IPS DF 6.9 (cell line): ENCODE data around the gene CNBD2.
"Not testable (repeated sequence)": the region's sequence is repeated elsewhere in the genome, so short reads cannot be mapped to it uniquely, and the experiment has no call there.

ENCODE experiments used
- DNase-seq: peaks from one replicate; pipeline ENCODE4 v3.0.0-alpha.2; 2013; ENCODE audit warnings: low read depth, low spot score
- H3K27ac ChIP-seq: one replicate; pipeline ENCODE4 v1.5.1; 2013; ENCODE audit warnings: low read length, control low read depth
- H3K27me3 ChIP-seq: 2 replicates; pipeline ENCODE4 v1.6.1; 2013; ENCODE audit warnings: mild to moderate bottlenecking, low read length; ENCODE audit not compliant: control insufficient read depth, insufficient read depth
- H3K36me3 ChIP-seq: 2 replicates; pipeline ENCODE4 v1.6.1; 2013; ENCODE audit warnings: low read length; ENCODE audit not compliant: control insufficient read depth, insufficient read depth
- H3K4me1 ChIP-seq: 2 replicates; pipeline ENCODE4 v1.6.1; 2013; ENCODE audit warnings: low read length; ENCODE audit not compliant: control insufficient read depth, insufficient read depth
- H3K4me3 ChIP-seq: 2 replicates; pipeline ENCODE4 v1.5.1; 2013; ENCODE audit warnings: mild to moderate bottlenecking, low read length
- H3K9me3 ChIP-seq: 2 replicates; pipeline ENCODE4 v1.6.1; 2013; ENCODE audit warnings: low read length, inconsistent platforms; ENCODE audit not compliant: control insufficient read depth, insufficient read depth
- WGBS: extraction: QIAGEN DNeasy Blood & Tissue Kit; methylation state at CpG from one replicate; pipeline ENCODE4 v1.1.7; 2013; ENCODE audit warnings: mixed read lengths, missing lambda C conversion rate; ENCODE audit not compliant: insufficient read length, insufficient coverage; 5-methylcytosine and 5-hydroxymethylcytosine counted together

The CNBD2 gene

GRCh38 chr20:36074983-36075382 is 106.6 kb downstream of the CNBD2 start:
- no peaks in the 10 kb centered on the region for H3K9me3 ChIP-seq
- WGBS, result no CpG with 5 or more reads among the region's 2 CpGs
- H3K4me1 ChIP-seq, result 0 out of 2 replicates have a peak, but pooled peaks cover 2% of the 10 kb centered on the region
- H3K4me3 ChIP-seq, result no peak overlapping the region
- no peak overlapping the region for H3K27ac ChIP-seq
- no peaks in the 10 kb centered on the region for H3K27me3 ChIP-seq
- H3K36me3 ChIP-seq, result no peaks in the 10 kb centered on the region
- no peak for DNase-seq

DNA sequence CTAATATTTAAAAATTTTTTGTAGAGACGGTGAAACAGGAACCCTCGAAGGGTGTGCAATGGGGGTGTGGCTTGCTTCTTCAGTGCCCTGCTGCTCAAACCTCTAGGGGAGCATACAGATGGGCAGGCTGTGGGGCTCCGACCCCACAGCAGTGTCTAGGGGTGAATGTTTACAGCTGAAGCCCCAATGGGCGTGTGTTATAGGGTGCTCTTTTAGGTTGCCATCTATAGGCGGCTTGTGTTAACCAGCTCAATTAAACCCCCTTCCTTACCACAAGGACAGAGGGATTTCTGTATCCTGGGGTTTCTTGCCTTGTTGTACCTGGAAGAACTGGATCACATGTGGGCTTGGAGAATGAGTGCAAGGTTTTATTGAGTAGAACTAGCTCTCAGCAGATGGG is 109.4 kb downstream of the CNBD2 start:
- H3K27me3 ChIP-seq, H3K4me1 ChIP-seq, H3K36me3 ChIP-seq, H3K27ac ChIP-seq, DNase-seq, H3K9me3 ChIP-seq, H3K4me3 ChIP-seq: not testable (repeated sequence)
- WGBS, result no CpG with 5 or more reads among the region's 5 CpGs

DNA sequence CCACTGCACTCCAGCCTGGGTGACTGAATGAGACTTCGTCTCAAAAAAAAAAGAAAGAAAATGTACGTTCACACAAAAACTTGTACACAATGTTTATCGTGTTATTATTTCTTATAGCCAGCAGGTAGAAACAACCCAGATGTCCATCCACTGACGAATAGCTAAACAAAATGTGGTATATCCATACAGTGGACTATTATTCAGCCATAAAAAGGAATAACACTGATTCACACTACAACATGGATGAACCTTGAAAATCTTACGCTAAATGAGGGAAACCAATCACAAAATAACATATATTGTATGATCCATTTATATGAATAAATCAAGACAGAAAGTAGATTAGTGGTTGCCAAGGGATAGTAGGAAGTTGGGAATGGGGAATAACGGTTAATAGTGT is 111.1 kb downstream of the CNBD2 start:
- Histone ChIP-seq H3K4me3 (no peak overlapping the region), H3K27ac (no peak overlapping the region), H3K4me1 (no peaks in the 10 kb centered on the region), H3K36me3 (no peaks in the 10 kb centered on the region), H3K27me3 (no peaks in the 10 kb centered on the region), H3K9me3 (no peaks in the 10 kb centered on the region)
- WGBS, result no CpG with 5 or more reads among the region's 6 CpGs
- DNase-seq, result no peak

GRCh38 chr20:36079984-36080383 is 111.6 kb downstream of the CNBD2 start:
- not testable (repeated sequence) for H3K27ac ChIP-seq, H3K4me1 ChIP-seq, DNase-seq, H3K36me3 ChIP-seq, H3K27me3 ChIP-seq, H3K4me3 ChIP-seq, H3K9me3 ChIP-seq
- WGBS, result no CpG with 5 or more reads among the region's 6 CpGs
